ENCODE results near the gene PTPRM.

The PTPRM gene

DNA sequence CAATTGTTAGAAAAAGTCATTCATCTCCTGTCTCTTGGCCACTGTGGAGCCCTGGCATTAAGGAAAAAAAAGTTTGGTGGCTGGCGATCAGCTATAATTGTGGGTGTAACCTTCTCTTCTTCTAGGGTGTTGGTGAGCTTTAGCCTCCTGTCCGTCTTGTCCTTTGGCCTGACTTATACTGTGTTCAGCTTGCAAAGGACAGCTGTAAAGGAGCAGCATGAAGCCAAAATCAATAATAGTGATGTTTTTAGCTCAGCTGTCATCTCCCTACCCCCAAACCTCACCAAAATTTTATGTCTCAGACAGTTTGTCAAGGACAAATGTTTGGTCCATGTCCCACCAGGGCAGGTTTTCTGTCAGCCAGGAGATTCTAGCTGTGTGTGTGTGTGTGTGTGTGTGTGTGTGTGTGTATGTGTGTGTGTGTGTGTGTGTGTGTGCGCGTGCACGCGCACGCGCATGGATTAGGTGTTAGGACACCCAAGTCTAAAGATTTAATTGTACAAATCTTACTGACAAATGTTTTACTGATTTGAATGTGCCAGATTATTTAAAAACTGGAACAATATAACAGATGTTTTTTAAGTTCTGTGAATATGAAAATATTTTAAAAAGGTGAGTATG is 109.2 kb downstream of the PTPRM start:
- DNase-seq: no peak

- DNase-seq: no peak
Observed at GRCh38 chr18:7677001-7677400, 109.9 kb downstream of the PTPRM start.

DNA sequence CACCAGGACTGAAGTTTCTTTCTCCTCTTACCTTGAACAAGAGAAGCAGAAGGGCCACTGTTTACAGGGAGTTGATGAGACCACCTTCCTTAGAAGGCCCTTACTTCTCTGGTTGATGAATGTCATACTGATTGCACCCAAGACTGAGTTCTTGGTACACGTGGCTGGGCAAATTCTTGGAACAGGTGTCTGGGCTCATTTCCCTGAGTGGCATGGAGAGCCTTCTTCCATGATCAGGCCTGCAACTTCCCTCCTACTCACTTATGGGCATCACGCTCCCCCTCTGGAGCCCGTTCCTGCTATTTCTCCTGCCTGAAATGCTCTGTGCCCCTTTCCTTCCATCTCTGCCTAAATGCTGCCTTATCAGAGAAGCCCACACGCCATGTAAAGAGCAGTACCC is 110.3 kb downstream of the PTPRM start:
- no peak for DNase-seq

DNA sequence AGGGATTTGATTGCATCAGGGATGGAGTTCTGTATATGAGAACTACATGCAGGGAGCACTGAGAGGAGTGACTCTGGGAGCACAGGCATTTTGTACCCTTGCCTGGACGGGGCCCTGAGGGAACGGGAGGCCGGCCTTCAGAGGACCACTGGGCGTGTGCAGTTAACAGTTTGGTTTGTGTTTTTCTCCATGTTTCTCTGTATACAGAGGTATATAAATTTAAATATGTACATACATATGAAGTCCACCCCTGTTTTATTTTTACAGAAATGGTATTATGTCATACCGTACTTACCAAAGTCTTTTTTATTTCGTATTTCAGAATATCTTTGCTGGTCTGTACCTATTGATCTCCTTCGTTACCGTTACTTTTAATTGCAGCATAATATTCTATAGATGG is 111.3 kb downstream of the PTPRM start:
- DNase-seq: no peak

GRCh38 chr18:7678801-7679200 is 111.7 kb downstream of the PTPRM start:
- no peak for DNase-seq

DNA sequence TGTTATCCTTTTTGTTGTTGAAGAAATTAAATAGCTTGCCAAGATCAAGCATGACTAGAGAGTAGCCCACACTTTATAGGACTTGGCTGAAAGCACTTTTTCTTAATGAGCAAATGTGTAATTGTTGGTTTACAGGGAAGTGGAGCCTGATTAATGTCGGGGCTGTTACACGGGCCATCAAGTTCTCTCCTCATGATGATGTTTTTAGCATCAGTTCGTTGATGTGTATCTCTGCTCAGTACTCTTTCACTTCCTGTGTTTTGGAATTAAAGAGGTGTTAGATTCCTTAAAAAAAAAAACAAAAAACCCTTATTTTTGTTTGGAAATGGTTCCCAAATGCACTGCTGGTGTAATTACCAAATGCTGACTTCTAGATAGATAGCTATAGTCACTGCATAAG is 114.2 kb downstream of the PTPRM start:
- DNase-seq: no peak

DNA sequence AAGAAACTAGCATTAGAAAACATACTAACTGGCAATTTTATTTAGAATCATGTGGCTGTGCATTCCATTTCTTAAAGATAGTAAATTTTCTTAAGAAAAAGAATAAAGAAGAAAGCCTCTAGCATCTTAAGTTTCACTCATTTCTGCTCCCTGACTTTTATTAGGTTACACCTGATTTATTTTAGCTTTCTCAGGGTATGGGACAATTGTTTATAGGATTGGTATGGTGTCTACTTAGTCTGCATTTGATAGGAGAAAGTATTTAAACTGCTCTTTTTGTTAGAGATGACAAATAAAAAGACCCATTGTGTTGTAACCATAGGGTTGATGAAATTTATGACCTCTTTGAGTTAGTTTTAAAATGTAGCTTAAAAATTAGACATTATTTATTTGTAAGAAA is 115.2 kb downstream of the PTPRM start:
- DNase-seq: no peak

- no peak for DNase-seq
Observed at GRCh38 chr18:7683753-7684152, 116.6 kb downstream of the PTPRM start.

DNA sequence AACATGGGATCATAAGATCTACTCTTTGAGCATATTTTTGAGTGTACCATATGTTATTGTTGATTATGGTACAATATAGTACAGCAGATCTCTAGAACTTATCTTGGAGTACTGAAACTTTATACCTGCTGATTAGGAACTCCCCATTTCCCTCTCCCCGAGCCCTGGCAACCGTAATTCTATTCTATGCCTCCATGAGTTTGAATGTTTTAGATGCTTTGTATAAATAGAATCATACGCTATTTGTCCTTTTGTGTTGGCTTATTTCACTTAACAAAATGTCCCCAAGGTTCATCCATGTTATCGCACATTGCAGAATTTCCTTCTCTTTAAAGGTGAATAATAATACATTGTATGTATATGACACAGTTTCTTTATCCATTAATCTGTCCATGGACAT is 117.2 kb downstream of the PTPRM start:
- DNase-seq: no peak

DNA sequence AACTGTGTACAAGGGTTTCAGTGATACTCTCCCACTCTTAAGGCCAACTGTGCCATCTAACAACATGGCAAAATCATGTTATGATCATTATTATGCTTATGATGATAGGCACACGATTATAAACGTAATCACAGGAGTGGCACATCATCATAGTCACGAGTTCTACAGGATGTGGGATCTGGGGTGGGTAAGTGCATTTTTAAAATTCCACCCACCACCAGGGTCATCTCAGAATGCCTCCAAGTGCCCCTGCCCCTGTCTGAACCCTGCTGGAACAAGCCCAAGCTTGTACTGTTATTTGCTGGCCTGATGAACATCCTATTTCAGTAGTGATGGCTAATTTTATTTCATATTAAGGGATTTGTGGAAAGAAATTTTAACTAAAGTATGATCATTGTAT is 117.8 kb downstream of the PTPRM start:
- DNase-seq: no peak

GRCh38 chr18:7686278-7686677 is 119.2 kb downstream of the PTPRM start:
- no peak for DNase-seq

DNA sequence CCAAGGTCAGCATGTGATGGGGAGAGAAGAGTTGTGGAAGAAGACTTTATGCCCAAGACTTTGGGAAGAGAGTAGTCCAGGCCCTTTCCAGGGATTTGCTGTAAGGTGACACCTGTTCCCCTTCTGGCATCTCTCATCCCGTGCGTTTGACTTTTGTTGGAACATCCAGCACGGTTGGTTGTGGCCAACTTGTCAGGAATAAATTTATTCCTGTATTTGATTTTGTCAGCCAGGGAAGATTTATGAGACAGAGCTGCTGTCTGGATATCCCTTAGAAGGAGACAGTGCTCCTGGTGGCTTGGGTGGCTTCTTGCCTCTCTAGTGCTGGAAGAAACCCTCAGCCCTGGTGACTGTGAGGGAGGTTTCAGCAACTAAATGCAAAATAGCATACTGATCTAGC is 121.5 kb downstream of the PTPRM start:
- no peak for DNase-seq

GRCh38 chr18:7691206-7691605 is 124.1 kb downstream of the PTPRM start:
- no peak for DNase-seq

- DNase-seq: no peak
Observed at GRCh38 chr18:7696780-7697179, 129.7 kb downstream of the PTPRM start.

- DNase-seq: no peak
Observed at GRCh38 chr18:7697306-7697705, 130.2 kb downstream of the PTPRM start.

- no peak for DNase-seq
Observed at GRCh38 chr18:7711495-7711894, 144.4 kb downstream of the PTPRM start.

DNA sequence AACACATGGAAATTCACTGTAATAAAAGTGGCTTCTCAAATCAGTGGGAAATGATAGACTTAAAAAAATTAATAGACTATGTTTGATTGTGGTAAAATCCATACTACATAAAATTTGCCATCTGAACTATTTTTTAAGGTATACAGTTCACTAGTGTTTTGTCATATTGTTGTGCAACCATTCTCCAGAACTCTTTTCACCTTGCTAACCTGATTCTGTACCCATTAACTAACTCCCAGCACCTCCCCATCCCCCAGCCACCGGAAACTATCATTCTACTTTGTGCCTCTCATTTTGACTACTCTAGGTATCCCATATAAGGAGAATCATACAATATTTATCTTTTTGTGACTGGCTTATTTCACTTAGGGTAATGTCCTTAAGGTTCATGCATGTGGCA is 153.3 kb downstream of the PTPRM start:
- DNase-seq: no peak

DNA sequence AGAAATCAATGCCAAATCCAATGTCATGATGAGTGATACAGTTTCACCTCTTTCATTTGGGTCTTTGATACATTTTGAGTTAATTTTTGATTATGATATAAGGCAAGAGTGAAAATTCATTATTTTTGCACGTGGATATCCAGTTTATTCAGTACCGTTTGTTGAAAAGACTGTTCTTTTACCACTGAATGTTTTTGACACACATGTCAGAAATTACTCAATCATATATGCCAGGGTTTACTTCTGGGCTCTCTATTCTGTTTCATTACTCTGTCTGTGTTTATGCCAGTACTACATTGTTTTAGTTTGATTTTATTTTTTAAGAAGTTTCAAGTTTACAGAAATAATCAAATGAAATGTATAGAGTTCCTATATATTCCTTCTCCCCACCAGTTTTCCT is 154.4 kb downstream of the PTPRM start:
- DNase-seq: no peak

DNA sequence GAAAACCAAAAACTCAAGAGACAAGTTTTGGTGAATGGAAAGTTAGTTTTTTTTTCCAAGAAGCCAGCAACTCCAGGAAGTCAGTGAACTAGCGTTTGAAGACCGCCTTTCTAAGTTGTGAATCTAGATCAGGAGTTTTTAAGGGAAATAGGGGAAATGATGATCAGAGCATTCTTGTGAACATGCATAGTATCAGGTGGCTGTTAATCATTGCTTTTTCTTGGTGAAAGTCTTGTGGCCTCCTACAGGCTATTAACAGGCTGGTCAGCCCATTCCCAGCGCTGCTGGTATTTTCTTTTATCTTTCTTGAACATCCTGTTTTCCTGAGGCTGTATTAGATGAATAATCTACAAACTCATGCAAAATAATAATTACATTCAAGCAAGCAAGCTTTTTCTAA is 155.8 kb downstream of the PTPRM start:
- DNase-seq: no peak

GRCh38 chr18:7723558-7723957 is 156.4 kb downstream of the PTPRM start:
- no peak for DNase-seq

DNA sequence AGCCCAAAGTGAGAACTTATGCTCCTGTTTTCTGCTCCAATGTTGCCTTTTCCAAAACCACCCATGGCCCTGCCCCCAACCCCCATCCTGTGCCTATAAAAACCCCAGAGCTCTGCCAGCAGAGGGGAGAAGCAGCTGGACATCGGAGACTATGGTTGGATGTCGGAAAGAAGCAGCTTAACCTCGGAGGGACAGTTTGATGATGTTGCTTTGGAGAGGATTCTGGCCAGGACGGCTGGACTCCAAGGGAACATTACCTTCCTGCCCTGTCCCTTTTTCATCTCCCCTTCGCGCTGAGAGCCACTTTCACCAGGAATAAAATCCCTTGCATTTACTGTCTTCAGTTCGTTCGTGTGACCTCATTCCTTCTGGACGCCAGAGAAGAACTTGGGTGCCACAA is 158.4 kb downstream of the PTPRM start:
- no peak for DNase-seq

GRCh38 chr18:7725897-7726296 is 158.8 kb downstream of the PTPRM start:
- DNase-seq: no peak

- no peak for DNase-seq
Observed at GRCh38 chr18:7726522-7726921, 159.4 kb downstream of the PTPRM start.

GRCh38 chr18:7727361-7728076 is 160.4 kb downstream of the PTPRM start:
- no peak for DNase-seq

DNA sequence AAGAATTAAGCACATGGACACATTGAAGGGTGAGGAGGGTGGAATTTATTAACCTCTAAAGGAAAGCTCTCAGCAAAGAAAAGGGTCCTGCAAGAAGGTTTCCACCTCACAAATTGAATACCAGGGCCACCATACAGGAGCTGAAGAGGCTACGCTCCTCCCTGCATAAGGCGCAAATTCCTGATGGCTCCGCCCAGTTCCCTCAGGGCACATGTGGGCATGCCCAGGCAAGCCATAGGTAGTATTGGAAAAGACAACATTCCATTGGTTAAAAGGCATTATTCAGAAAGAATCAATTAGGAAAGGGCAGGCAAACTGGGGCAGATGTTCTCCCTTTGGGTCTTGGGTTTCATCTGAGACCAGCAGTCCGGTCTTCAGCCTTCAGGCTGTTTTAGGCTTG is 161.2 kb downstream of the PTPRM start:
- DNase-seq: no peak

All from activated CD4-positive, alpha-beta T cell treated with anti-CD3 and anti-CD28 coated beads, Interleukin-2, Interleukin-6, amounts not matched to agents 100 ng/mL and 50 ng/mL, durations not matched to agents 16 hours and 8 hours (primary cell).